Ammon's horn (tissue), 1 donor: Measurements from ENCODE around the gene DCTN2.
A peak's percentile ranks its signal among the peaks of the same experiment; 100 is the strongest.
"Not testable (repeated sequence)": the region's sequence is repeated elsewhere in the genome, so short reads cannot be mapped to it uniquely, and the experiment has no call there.

ENCODE experiments used
- DNase-seq: peaks from one replicate; pipeline ENCODE4 v3.0.0-alpha.2; 2016; ENCODE audit warnings: low spot score

DCTN2 gene

DNA sequence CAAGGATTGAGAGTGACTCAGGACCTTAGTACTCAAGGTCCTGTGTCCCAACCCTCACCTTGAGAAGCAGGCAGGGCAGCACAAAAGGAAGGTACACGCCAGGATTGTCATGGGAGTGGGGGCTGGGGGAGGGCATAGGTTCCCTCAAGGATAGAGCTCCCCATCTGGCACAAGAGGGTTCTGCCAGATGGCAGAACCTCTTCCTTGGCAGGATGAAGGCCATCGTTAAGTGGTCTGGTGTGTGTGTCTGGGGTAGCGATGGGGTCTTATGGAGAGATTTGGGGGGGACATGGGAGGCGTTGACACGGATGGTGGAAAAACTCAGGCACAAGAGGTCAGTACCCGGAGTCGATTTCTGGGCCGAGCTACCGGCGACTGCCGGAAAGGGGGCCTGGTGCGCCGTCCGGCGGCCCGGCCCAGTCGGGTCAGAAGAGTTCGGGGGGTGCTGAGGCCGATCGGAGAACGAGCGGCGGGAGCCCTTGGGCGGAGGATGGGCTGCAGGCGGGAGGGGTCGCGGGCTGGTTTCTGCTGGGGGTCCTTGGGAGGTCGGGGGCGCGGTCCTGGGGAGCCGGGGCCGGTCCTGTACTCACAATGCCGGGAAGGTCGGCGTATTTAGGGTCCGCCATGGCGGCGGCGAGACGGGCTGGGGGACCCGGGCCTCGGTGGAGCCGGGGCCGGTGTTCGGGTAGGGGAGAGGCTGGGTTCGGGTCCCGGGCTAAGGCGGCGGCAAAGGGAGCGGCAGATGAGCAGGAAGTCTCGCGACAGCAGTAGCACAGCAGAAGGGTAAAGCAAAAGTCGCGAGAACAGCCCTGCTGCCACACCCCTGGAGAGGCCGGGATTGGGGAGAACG, at the start of gene DCTN2:
DCTN2 (minus strand) TSS at position 755 of the 850 bp plus-strand sequence; CDS start at position 626, 129 bp downstream.
- DNase-seq: peak; percentile 98

DNA sequence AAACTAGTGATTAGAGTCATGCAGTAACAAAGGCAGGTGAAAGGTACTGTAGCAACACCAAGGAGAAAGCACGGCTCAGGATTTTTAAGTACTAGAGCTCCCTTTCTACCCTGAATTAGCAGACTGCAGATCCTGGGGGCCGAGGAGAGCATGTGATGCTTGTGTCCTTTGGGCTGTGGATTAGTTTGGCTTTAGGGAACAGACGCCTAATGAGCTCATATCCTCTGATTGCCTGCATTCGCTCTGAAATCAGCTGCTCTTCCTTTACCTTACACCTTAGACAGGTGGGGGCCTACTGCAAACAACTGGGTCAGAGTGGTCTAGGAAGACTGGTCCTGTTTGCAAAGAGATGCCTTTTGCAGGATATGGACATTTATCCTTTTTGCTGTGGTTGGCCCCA, 46.2 kb upstream of the DCTN2 start:
- DNase-seq: no peak

DNA sequence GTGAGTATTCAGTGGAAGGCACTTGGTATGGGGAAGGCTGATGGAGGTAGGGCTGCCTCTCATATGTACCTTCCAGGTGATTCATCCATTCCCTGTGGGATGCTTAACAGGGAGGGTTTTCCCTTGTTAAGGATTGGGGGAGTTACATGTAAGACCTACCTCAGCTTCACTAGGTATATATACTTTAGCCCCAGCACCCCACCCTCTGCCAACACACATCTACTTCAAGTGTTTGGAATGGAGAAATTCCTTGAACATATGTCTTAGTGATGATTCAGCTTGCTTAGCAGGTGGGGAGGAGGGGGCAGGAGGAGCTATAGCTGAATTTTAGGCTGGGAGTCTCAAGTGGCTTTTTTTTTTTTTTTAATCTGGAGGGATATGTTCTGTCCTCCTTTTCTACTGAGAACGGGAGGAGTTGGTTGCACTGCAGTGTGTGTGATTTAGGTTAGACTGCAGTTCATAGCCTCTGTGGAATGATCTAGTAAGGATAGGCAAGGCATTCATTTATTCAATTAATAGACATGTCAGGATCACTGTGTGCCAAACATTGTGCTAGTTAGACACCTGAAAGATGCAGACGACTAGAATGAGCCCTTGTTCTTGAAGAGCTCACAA, 45.7 kb upstream of the DCTN2 start:
- DNase-seq: peak; percentile 17

- DNase-seq: no peak
Measured at GRCh38 chr12:57591782-57592325, 44.9 kb upstream of the DCTN2 start.

DNA sequence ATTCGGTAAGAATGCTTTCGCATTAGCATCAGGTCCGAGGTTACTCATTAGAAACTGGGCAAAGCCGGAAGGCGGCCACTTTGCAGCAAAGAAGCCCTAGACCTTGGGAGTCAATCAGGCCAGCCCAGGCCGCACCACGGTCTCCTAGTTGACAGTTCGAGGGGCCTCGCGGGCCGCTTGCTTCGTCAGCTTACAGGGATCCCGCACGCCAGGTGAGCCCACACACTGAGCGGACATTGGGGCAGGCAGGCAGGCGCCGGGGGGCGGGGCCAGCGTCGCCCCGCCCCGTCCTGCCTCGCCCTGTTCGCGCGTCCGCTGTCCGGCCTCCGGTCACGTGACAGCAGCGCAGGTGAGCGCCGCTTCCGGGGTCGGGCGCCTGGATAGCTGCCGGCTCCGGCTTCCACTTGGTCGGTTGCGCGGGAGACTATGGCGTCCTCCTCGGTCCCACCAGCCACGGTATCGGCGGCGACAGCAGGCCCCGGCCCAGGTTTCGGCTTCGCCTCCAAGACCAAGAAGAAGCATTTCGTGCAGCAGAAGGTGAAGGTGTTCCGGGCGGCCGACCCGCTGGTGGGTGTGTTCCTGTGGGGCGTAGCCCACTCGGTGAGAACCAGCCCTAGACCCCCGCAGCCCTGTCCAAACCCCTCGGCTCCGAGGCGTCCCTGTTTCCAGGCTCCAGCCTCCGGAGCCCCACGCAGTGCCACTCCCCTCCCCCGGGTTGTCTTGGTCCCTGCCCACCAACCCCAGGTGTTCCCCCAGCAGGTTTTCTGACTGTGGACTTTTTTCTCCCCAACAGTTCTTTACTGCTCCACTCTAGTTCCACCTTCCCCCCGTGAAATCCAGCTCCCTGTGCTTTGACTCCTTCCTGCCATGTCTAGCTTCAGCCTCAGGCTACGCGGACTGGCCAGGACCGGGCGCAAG, 44.1 kb upstream of the DCTN2 start, which contains the start of gene PIP4K2C:
PIP4K2C (plus strand) TSS at position 329 of the 918 bp plus-strand sequence; CDS start at position 427, 98 bp downstream.
- peak; percentile 80 for DNase-seq

DNA sequence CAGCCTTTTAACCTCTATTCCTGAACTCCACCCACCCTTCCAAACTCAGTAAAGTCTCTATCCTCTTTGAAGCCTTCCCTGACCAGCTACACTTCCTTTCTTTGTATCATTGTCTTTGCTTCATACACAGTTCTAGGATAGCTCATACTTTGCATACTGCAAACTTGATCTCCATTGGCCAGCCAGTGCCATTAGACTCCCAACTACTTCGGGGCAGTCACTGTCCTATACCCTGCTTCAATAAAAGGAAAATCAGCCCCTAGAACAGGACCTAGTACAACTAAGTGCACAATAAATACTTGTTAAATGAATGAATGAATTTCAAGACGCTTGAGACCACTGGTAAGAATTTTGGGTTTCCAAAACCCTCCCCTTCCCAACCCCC, 43.5 kb upstream of the DCTN2 start:
- DNase-seq: no peak

- not testable (repeated sequence) for DNase-seq
Measured at GRCh38 chr12:57588951-57589610, 42.1 kb upstream of the DCTN2 start.

- DNase-seq: no peak
Measured at GRCh38 chr12:57586832-57587429, 39.9 kb upstream of the DCTN2 start.

- DNase-seq: no peak
Measured at GRCh38 chr12:57586128-57586527, 39.1 kb upstream of the DCTN2 start.

GRCh38 chr12:57585156-57585555, 38.2 kb upstream of the DCTN2 start:
- no peak for DNase-seq

DNA sequence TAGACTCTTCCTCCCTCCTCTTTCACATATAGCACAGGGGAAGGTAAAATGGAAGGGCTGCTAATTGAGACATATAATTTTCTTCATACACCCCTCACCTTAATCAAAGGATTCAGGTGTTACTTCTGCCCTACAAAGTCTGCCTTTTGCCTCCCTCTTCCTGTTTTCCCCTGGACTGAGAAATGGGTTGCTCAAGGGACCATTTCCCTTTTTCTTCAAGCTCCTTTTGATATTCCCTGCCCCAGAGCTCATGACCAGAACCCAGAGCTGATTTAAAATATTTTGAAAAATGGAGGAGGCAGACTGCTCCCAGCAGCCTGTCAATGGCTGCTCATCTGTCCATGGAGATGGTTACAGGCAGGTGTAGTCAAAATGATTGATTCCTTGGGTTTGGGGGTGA, 37.7 kb upstream of the DCTN2 start:
- no peak for DNase-seq

DNA sequence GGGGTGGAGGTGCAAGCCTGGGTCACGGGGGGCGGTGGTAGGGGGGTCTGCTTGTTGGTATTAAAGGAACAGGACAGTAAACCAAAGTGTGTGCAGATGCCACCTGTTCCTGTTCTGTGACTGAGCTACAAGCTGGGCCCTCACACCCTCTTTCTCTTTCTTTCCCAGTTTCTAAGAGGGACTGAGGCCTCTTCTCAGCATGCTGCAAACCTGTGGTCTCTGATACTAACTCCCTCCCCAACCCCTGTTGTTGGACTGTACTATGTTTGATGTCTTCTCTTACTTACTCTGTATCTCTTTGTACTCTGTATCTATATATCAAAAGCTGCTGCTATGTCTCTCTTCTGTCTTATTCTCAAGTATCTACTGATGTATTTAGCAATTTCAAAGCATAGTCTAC, 37.1 kb upstream of the DCTN2 start:
- DNase-seq: no peak

GRCh38 chr12:57583008-57583831, 36.2 kb upstream of the DCTN2 start:
- DNase-seq: peak; percentile 85

DNA sequence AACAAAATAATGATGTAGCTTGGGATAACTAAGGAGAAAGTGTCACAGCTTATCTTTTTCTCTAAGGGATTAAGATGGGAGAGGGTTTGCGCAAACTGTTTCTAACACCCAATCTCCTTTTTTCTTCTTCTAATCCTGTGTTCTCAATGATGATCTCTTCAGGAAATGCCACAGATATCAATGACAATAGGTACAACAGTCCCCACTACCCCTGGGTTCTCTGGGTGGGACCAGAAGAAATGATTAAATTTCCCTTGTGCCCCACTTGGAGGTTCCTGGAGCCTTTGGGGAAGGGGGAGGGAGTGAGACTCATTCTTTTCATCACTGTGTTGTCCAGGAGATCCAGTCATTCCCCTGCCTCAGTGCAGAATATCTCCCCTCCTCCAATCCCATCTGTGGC, 35.4 kb upstream of the DCTN2 start:
- DNase-seq: no peak

GRCh38 chr12:57581802-57582201, 34.8 kb upstream of the DCTN2 start:
- DNase-seq: no peak

- DNase-seq: no peak
Measured at GRCh38 chr12:57580466-57580795, 33.4 kb upstream of the DCTN2 start.

- no peak for DNase-seq
Measured at GRCh38 chr12:57579677-57580465, 32.9 kb upstream of the DCTN2 start.

DNA sequence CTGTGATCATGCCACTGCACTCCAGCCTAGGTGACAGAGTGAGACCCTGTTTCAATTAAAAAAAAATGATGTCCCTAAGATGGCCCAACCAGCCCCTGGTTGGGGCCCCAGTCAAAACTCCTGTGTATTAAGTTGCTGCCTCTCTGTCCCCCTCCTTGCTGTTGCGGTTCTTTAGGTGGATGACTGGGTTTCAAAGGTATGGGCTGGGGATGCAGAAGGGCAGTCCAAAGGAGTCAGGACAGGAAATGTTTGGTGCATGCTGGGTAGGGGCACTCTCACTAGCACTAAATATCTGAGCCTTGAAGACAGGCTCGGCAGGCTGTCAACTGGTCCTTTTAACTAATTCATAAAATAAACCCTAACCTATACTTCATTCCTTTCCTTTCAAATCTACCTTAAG, 32.0 kb upstream of the DCTN2 start:
- no peak for DNase-seq

DNA sequence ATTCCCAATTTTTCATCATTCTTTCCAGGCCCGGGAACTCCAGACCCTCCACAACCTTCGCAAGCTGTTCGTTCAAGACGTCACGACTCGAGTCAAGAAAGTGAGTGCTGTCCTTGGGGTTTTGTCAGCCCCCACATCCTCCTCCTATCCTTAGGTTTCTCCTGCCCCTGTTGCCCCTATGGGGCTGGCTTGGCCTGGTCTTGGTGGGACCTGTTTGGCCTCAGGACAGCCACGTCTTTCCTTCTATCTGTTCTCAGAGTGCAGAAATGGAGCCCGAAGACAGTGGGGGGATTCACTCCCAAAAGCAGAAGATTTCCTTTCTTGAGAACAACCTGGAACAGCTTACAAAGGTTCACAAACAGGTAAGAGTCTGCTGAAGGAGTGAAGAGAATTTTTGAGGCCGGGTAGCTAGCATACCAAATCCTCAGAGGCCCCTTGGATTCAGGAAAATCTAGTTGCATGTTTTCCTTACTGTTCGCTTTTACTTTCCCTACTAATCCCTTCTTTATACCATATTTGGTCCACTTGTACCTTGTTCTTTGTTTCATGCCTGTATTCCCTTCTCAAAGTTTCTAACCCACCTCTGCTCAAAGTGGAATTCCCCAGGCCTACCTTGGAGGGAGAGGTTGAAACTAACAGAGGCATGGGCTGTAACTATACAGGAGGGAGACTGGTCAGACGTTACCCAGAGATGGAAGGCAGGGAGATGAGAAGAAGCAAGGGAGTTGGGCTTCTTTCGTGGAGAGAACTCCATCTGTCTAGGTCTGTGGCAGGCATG, 31.2 kb upstream of the DCTN2 start:
- DNase-seq: no peak
